Measurements from ENCODE around the gene NUMBL.

The NUMBL gene

GRCh38 chr19:40685016-40685526, 5.4 kb downstream of the NUMBL start:
- Histone ChIP-seq H3K36me3 (ENCODE audit: low read length) (no peaks in the 10 kb centered on the region), H4K20me1 (ENCODE audit: low read depth, low read length) (no peaks in the 10 kb centered on the region), H3K79me2 (ENCODE audit: insufficient read depth, low read length) (no peaks in the 10 kb centered on the region), H3K4me2 (ENCODE audit: low read depth, low read length, poor library complexity, severe bottlenecking) (no peak overlapping the region), H3F3A (ENCODE audit: insufficient read depth) (no peaks in the 10 kb centered on the region), H2AFZ (ENCODE audit: low read depth, low read length, severe bottlenecking) (no peak overlapping the region), H3K27me3 (ENCODE audit: low read length) (no peaks in the 10 kb centered on the region), H3K27ac (ENCODE audit: low read depth, low read length) (no peak overlapping the region), H3K9ac (ENCODE audit: low read length) (no peak overlapping the region), H3K4me3 (ENCODE audit: insufficient read depth, low read length, poor library complexity, severe bottlenecking) (no peak overlapping the region), H3K9me2 (replicated peaks; ENCODE audit: insufficient read depth, low read length) (no peaks in the 10 kb centered on the region), H3K9me3 (ENCODE audit: insufficient read depth, low read length) (no peaks in the 10 kb centered on the region)
- no peak for TF ChIP-seq CTCF (IDR thresholded peaks at IDR 0.05; ENCODE audit: insufficient read depth, low read length, poor library complexity, severe bottlenecking)
- TF ChIP-seq EZH2phosphoT487 (conservative IDR thresholded peaks at IDR 0.05; ENCODE audit: low read length): no peak

- H3K4me2 ChIP-seq (ENCODE audit: low read depth, low read length, poor library complexity, severe bottlenecking): no peak overlapping the region
- H3K27me3 ChIP-seq (ENCODE audit: low read length): no peaks in the 10 kb centered on the region
- H3K9ac ChIP-seq (ENCODE audit: low read length): no peak overlapping the region
- H3K9me2 ChIP-seq (replicated peaks; ENCODE audit: insufficient read depth, low read length): no peaks in the 10 kb centered on the region
- no peak overlapping the region for H3K27ac ChIP-seq (ENCODE audit: low read depth, low read length)
- no peaks in the 10 kb centered on the region for H3K9me3 ChIP-seq (ENCODE audit: insufficient read depth, low read length)
- H4K20me1 ChIP-seq (ENCODE audit: low read depth, low read length): no peaks in the 10 kb centered on the region
- no peak for TF ChIP-seq EZH2phosphoT487 (conservative IDR thresholded peaks at IDR 0.05; ENCODE audit: low read length)
- TF ChIP-seq CTCF (IDR thresholded peaks at IDR 0.05; ENCODE audit: insufficient read depth, low read length, poor library complexity, severe bottlenecking): no peak
- no peaks in the 10 kb centered on the region for H3K79me2 ChIP-seq (ENCODE audit: insufficient read depth, low read length)
- H3K36me3 ChIP-seq (ENCODE audit: low read length): no peaks in the 10 kb centered on the region
- no peak overlapping the region for H2AFZ ChIP-seq (ENCODE audit: low read depth, low read length, severe bottlenecking)
- no peaks in the 10 kb centered on the region for H3F3A ChIP-seq (ENCODE audit: insufficient read depth)
- no peak overlapping the region for H3K4me3 ChIP-seq (ENCODE audit: insufficient read depth, low read length, poor library complexity, severe bottlenecking)
These were observed 6.2 kb downstream of the NUMBL start for GRCh38 chr19:40684280-40684679.

GRCh38 chr19:40683437-40683836, 7.0 kb downstream of the NUMBL start:
- no peak overlapping the region for H3K9ac ChIP-seq (ENCODE audit: low read length)
- no peaks in the 10 kb centered on the region for H3K79me2 ChIP-seq (ENCODE audit: insufficient read depth, low read length)
- H3K9me2 ChIP-seq (replicated peaks; ENCODE audit: insufficient read depth, low read length): no peaks in the 10 kb centered on the region
- no peaks in the 10 kb centered on the region for H3K27me3 ChIP-seq (ENCODE audit: low read length)
- no peaks in the 10 kb centered on the region for H4K20me1 ChIP-seq (ENCODE audit: low read depth, low read length)
- no peak overlapping the region for H2AFZ ChIP-seq (ENCODE audit: low read depth, low read length, severe bottlenecking)
- TF ChIP-seq CTCF (IDR thresholded peaks at IDR 0.05; ENCODE audit: insufficient read depth, low read length, poor library complexity, severe bottlenecking): no peak
- no peak for TF ChIP-seq EZH2phosphoT487 (conservative IDR thresholded peaks at IDR 0.05; ENCODE audit: low read length)
- no peaks in the 10 kb centered on the region for H3K36me3 ChIP-seq (ENCODE audit: low read length)
- no peaks in the 10 kb centered on the region for H3F3A ChIP-seq (ENCODE audit: insufficient read depth)
- H3K9me3 ChIP-seq (ENCODE audit: insufficient read depth, low read length): no peaks in the 10 kb centered on the region
- H3K27ac ChIP-seq (ENCODE audit: low read depth, low read length): no peak overlapping the region
- no peak overlapping the region for H3K4me3 ChIP-seq (ENCODE audit: insufficient read depth, low read length, poor library complexity, severe bottlenecking)
- no peak overlapping the region for H3K4me2 ChIP-seq (ENCODE audit: low read depth, low read length, poor library complexity, severe bottlenecking)

All from SU-DHL-6 (cell line).